GM21381 (cell line): ENCODE data around the gene DNAH14.
"Not testable (repeated sequence)": the region's sequence is repeated elsewhere in the genome, so short reads cannot be mapped to it uniquely, and the experiment has no call there.

Experiments used
- ATAC-seq: cut with Tn5 transposase; IDR thresholded peaks from one replicate; pipeline ENCODE4 v1.9.1; 2021; ENCODE audit warnings: mild to moderate bottlenecking, moderate library complexity; ENCODE audit not compliant: unreplicated experiment

Gene DNAH14

DNA sequence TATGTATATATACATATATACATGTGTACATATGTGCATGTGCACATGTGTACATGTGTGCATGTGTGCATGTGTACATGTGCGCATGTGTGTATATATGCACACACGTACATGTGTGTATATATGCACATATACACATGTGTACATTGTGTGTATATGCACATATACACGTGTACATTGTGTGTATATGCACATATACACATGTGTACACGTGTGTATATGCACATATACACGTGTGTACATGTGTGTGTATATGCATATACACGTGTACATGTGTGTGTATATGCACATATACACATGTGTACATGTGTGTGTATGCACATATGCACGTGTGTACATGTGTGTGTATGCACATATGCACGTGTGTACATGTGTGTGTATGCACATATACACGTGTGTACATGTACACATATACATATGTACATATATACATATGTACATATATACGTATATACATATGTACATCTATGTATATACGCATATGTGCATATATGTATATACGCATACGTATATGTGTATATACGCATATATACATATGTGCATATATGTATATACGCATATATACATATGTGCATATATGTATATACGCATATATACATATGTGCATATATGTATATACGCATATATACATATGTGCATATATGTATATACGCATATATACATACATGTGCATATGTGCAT, 405.8 kb downstream of the DNAH14 start:
- ATAC-seq = not testable (repeated sequence)

DNA sequence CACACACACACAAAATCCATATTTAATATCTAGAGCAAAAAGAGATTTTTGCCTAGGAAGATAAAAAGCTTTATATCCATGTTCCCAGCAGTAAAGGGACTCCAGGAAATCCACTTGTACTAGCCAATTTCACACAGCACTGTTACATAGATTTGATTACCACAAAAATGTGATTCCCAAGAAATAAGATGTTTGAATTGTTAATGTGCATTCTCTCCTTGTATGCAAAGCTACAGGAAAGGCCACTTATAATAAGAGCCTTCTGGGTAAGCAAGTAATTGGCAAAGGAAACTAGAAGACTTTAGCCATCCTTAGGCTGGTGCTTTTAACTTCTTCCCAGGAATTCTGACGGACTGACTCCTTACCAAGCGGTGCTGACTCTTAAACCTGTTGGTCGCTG, 409.1 kb downstream of the DNAH14 start:
- no peak for ATAC-seq

DNA sequence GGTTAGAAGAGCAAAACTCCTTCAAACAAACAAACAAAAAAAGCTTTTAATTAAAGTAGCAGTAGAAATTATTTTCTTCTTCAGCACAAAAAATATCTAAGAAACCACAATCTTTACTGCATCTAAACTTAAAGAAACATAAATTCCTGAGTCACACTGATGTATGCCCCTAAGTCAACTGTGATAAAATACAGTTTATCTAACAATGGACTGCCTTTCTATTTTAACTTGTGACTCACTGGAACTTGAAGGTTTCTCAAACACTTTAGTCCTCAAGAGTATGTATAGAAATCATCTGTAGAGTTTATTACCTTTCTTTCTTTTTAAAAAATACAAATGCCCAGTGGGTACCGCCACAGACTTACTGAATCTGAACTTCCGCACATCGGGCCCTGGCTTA, 412.2 kb downstream of the DNAH14 start:
- ATAC-seq = no peak

DNA sequence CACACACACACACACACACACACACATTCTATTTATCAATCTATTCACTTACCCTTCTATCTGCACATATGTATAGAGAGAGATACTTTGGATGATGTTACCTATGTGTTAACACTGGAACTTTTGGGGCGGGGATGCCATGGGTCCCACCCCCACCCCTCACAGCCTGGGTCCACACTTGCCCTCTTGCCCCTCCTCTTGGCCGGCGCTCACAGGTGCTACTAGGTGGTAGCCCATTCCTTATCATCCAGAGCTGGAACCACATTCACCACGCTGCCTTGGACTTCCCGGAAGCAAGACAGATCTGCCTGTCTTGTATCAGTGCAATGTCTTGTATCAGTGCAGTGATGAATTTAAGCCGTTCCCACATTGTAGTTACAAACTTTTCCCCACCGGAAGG, 413.2 kb downstream of the DNAH14 start:
- no peak for ATAC-seq

- no peak for ATAC-seq
Measured at GRCh38 chr1:225343618-225344017, 414.1 kb downstream of the DNAH14 start.

DNA sequence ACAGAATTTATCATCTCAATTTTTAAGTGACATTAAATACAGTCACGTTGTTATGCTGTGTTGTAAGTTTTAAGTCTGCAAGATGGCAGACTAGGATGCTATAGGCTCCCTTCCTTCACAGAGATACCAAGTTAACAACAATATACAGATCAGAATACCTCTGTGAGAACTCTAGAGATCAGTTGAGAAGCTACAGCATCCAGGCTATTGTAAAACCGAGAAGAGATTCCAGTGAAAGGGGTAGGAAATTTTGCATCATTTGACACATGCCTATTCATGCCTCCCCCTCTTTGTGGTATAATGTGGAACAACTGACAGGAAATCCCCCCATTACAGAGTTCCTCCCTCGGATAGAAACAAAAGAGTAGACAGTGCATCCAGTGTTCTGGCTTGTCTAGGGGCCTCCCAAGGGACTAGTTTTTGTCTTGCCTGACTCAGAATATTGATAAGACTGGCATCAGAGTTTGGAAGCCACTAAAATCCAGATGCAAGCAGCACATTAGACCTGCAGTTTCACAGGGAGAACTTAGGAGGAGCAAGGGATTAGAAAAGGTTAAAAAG, 417.7 kb downstream of the DNAH14 start:
- ATAC-seq = no peak

GRCh38 chr1:225348400-225348799, 418.9 kb downstream of the DNAH14 start:
- ATAC-seq = no peak

GRCh38 chr1:225349826-225350225, 420.4 kb downstream of the DNAH14 start:
- ATAC-seq = no peak

DNA sequence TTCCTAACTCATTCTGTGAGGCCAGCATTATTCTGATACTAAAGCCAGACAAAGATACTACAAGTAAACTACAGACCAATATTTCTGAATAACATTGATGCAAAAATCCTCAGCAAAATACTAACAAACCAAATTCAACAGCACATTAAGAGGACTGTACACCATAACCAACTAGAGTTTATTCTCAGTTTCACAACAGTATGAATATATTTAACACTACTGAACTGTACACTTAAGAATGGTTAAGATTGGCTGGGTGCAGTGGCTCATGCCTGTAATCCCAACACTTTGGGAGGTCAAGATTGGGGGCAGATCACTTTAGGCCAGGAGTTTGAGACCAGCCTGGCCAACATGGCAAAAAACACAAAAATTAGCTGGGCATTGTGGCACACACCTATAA, 421.4 kb downstream of the DNAH14 start:
- no peak for ATAC-seq

GRCh38 chr1:225354906-225355305, 425.4 kb downstream of the DNAH14 start:
- ATAC-seq = no peak

GRCh38 chr1:225355863-225356262, 426.4 kb downstream of the DNAH14 start:
- no peak for ATAC-seq

- ATAC-seq = no peak
Measured at GRCh38 chr1:225360119-225360518, 430.6 kb downstream of the DNAH14 start.

GRCh38 chr1:225361176-225361575, 431.7 kb downstream of the DNAH14 start:
- ATAC-seq = no peak

- ATAC-seq = no peak
Measured at GRCh38 chr1:225362805-225363204, 433.3 kb downstream of the DNAH14 start.

DNA sequence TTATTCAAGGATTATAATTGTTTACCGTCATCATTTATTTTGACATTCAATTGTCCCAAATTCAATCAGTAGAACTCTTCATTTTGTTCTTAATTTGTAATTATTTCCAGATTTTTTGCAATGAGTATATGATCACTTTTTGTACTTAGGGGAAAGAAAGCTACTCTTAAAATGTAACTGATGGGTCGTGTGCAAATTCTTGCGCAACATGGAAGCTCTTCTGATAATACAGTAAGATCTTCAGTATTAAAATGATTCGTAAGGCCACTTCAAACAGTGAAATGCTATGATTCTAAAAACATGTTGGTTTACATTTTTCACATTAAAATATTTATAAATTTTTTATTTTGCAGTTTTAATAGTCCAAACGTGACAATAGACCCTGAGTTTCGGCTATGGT, 435.0 kb downstream of the DNAH14 start:
- ATAC-seq = no peak

- no peak for ATAC-seq
Measured at GRCh38 chr1:225366018-225366417, 436.5 kb downstream of the DNAH14 start.

- ATAC-seq = no peak
Measured at GRCh38 chr1:225366552-225366951, 437.1 kb downstream of the DNAH14 start.

DNA sequence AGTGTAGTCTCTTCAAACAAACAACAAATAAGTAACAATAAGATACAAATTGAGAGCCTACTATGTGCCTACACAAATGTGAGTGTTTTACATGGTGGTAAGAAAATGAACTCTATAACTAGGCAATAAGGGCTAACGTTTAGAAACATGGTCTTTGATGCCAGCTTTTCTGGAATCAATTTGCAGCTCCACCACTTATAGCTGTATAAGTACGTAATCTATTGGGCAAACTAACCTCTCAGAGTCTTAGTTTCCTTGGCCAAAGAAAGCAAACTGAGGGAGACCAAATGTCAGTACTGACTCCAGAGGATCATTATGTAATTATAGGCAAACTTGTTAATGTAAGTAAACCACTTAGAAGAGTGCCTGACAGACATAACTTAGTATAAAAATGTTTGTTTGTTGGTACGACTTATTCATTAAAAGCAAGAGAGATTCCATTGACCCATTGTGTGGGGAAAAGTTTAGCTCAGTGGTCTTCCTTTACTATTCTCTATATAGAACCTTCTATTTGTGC, 438.6 kb downstream of the DNAH14 start:
- ATAC-seq = no peak

GRCh38 chr1:225371366-225372010, 442.0 kb downstream of the DNAH14 start:
- no peak for ATAC-seq

DNA sequence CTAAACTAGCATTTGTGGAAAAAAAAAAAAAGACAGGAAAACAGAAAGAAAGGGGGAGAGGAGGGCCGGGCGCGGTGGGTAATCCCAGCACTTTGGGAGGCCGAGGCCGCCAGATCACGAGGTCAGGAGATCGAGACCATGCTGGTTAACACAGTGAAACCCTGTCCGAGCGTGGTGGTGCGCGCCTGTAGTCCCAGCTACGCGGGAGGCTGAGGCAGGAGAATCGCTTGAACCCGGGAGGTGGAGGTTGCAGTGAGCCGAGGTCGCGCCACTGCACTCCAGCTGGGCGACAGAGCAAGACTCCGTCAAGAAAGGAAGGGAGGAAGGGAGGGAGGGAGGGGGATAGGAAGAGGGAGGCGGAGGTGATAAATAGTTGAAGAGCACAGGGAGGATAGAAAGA, 443.7 kb downstream of the DNAH14 start:
- ATAC-seq = no peak

DNA sequence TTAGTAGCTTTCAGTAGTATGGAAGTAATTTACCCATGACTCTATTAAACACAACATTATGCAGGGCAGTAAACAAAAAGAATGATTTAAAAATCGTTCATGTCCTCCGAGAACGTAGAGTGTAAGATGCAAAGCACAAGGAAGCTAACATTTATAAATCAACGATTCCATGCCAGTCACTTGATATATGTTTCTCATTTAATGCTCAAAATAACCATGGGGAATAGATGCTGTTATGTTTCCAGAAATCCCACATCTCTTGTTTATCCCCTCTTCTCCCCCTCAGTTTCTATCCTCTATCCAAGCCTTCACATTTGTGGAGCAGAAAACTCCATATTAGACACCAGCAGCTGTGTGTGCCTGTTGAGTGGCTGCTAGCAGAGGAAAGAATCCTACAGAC, 445.5 kb downstream of the DNAH14 start:
- no peak for ATAC-seq

DNA sequence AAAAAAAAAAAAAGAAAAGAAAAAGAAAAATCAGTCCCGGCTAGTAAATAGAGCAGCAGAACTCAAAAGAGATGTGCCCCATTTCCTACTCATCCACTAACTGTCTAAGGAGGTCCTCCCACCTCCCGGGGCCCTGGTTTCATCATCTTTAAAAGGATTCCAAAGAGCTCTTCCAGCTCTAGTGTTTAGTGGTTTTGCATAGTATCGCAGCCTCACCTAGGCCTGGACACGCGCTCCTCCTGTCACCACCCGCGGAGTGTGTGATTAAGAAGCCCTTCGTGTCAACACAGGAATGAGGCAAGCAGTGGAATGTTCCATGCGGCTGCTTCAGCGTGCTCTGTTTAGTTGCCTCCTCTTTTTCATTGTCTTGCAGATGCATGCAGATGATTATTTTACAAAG, 449.4 kb downstream of the DNAH14 start:
- ATAC-seq = no peak
